Stimulated activated CD4-positive, alpha-beta T cell treated with anti-CD3 and anti-CD28 coated beads, Interleukin-2, amount 100 ng/mL, for 48 hours (primary cell): ENCODE results near the gene FAM124B.
"Not testable (repeated sequence)": the region's sequence is repeated elsewhere in the genome, so short reads cannot be mapped to it uniquely, and the experiment has no call there.

Experiments used
- DNase-seq, 2 donors: peaks; one replicate each; pipeline ENCODE4 v3.0.0-alpha.2; 2020

FAM124B gene

GRCh38 chr2:224412141-224413015, 10.5 kb upstream of the FAM124B start:
- no peak for DNase-seq

- no peak for DNase-seq
Measured at GRCh38 chr2:224410946-224411561, 9.1 kb upstream of the FAM124B start.

GRCh38 chr2:224408676-224409075, 6.8 kb upstream of the FAM124B start:
- no peak for DNase-seq

GRCh38 chr2:224407241-224407701, 5.4 kb upstream of the FAM124B start:
- no peak for DNase-seq

GRCh38 chr2:224405841-224406370, 4.0 kb upstream of the FAM124B start:
- DNase-seq = no peak

- no peak for DNase-seq
Measured at GRCh38 chr2:224405412-224405811, 3.5 kb upstream of the FAM124B start.

GRCh38 chr2:224404796-224405195, 2.9 kb upstream of the FAM124B start:
- DNase-seq = no peak

GRCh38 chr2:224403657-224404056, 1.8 kb upstream of the FAM124B start:
- DNase-seq = no peak

- DNase-seq = no peak
Measured at GRCh38 chr2:224400886-224401632, 848 bp downstream of the FAM124B start.

- DNase-seq = no peak
Measured at GRCh38 chr2:224400174-224400810, 1.6 kb downstream of the FAM124B start.

- no peak for DNase-seq
Measured at GRCh38 chr2:224398289-224398688, 3.6 kb downstream of the FAM124B start.

- DNase-seq = not testable (repeated sequence)
Measured at GRCh38 chr2:224397100-224397499, 4.8 kb downstream of the FAM124B start.

- DNase-seq = no peak
Measured at GRCh38 chr2:224395620-224396390, 6.1 kb downstream of the FAM124B start.

- no peak for DNase-seq
Measured at GRCh38 chr2:224393157-224393872, 8.6 kb downstream of the FAM124B start.

- no peak for DNase-seq
Measured at GRCh38 chr2:224392545-224392944, 9.4 kb downstream of the FAM124B start.

- DNase-seq = no peak
Measured at GRCh38 chr2:224389317-224389716, 12.6 kb downstream of the FAM124B start.

- DNase-seq = no peak
Measured at GRCh38 chr2:224386876-224387275, 15.0 kb downstream of the FAM124B start.

GRCh38 chr2:224382973-224383555, 18.8 kb downstream of the FAM124B start:
- no peak for DNase-seq

- not testable (repeated sequence) for DNase-seq
Measured at GRCh38 chr2:224382280-224382647, 19.6 kb downstream of the FAM124B start.

- DNase-seq = no peak
Measured at GRCh38 chr2:224381521-224382279, 20.2 kb downstream of the FAM124B start.
